ENCODE measurements around the gene C20orf173.
"Not testable (repeated sequence)": the region's sequence is repeated elsewhere in the genome, so short reads cannot be mapped to it uniquely, and the experiment has no call there.

Gene C20orf173, protein sequence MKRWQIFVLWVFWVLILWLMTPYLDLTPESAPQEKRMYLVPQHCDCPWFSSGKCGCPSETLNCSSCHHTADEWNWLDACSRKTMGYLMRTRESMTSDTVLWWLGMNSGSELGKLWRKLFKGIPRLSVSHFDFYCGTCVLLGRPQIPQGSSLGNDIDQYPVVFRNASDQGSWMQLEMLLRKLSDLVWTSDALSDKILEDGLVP

DNA sequence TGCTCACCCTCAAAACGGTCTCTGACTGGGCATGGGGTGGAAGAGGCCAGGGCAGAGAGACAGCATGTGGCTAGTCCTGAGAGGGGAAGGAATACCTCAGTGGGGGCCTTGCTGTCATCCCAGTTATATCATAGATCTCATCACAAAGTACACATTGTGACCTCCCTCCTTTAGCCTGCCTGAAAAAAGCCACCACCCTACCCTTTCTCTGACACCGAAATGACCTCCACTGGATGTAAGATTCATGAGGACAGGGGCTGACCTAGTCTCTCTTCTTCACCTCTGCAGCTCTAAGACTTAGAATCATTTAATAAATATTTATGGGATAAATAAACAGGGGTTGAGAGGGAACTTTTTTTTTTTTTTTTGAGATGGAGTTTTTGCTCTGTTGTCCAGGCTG lies at the start of gene C20orf173:
Gene C20orf173 (minus strand): TSS at position 101 of the 400 bp plus-strand sequence. CDS start 279 bp downstream, outside the sequence.
- DNase-seq, result no peak

DNA sequence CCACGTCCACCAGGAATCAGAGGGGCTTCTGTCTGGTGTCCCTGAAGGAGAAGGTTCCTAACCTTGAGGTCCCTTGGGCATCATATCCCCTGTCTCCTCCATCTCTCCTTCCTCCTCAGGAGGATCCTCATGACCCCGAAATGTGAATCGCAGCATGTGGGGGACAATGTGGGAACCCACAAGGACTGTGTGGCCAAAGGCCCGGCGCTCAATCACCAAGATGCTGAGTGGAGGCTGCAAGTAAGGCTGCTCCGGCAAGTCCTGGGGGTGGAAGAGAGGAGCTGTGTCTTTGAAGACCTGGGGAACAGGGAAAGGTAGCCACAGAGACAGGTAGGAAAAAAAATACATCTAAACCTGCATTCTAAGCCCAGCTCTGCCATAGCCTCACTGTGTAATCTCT lies 49.7 kb upstream of the C20orf173 start:
- no peak for DNase-seq

DNA sequence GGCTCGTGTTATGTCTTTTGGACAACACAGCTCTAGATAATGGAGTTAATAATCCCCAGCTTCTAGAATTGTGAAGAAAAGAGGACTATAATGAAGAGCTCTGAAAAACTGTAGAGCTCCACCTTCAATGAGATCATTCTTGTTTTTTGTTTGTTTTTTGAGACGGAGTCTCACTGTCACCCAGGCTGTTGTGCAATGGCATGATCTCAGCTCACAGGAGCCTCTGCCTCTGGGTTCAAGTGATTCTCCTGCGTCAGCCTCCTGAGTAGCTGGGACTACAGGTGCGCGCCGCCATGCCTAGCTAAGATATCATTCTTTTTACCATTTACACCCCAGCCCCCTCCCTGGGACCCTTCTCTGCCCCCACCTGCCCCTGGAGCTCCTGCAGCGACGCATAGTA lies 49.0 kb upstream of the C20orf173 start:
- DNase-seq, result no peak

DNA sequence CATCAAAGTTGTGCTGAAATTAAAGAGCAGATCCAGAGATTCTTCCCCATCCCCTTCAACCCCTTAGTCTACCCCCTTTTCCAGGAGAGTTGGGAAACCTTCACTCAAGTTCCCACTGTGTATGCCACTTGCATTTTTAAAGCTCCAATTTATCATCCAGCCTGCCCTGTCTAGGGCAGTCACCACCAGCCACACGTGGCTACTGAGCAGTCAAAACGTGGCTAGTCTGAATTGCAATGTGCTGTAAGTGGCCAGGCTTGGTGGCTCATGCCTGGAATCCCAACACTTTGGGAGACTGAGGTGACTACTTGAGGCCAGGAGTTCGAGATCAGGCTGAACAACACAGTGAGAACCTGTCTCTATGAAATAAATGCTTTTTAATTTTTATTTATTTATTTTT lies 47.4 kb upstream of the C20orf173 start:
- DNase-seq, result no peak

DNA sequence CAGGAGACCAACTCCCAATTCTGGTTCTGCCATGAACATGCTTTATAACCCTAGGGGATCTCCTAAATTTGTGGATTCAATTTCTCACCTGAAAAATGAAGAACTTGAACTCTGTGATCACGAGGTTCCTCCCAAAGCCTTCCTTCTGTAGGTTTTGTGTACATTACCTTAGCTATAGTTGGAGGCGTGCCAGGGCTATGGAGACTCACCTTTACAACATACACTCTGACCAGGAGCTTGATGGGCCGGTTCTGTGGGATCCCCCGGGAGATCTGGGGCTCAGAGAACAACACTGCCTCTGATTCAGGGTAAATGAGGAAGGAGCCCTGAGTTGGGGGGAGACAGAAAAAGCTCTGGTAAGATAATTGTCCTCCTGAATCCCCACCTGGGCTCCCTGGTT lies 46.5 kb upstream of the C20orf173 start:
- no peak for DNase-seq

DNA sequence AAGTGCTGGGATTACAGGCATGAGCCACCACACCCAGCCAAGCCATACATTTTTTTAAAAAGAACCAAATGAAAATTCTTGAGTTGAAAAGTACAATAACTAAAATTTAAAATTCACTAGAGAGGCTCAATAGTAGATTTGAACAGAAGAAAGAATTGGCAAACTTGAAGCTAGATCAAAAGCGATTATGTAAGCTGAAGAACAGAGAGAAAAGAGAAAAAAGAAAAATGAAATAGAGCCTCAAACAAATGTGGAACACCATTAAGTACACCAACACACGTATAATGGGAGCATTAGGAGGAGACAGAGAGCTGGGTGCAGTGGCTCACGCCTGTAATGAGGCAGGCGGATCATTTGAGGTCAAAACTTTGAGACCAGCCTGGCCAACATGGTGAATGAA lies 43.4 kb upstream of the C20orf173 start:
- DNase-seq, result no peak

DNA sequence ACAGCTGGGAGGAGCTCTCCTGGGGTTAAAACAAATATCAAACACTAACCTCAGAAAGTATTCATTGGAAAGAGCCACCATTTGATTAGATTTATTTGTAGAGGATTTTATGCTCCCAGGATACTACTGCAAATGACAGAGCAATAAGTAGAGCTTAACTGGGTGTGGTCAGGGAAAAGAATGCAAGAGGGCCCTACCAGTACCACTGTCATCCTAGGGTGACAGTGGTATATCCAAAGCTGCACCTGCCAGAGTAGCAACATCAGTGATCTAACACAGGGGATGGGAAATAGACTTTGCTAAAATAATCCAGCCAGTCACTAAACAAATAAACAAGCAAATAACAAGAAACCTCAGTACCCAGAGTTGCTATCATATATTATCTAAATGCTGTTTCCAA lies 42.1 kb upstream of the C20orf173 start:
- DNase-seq, result no peak

DNA sequence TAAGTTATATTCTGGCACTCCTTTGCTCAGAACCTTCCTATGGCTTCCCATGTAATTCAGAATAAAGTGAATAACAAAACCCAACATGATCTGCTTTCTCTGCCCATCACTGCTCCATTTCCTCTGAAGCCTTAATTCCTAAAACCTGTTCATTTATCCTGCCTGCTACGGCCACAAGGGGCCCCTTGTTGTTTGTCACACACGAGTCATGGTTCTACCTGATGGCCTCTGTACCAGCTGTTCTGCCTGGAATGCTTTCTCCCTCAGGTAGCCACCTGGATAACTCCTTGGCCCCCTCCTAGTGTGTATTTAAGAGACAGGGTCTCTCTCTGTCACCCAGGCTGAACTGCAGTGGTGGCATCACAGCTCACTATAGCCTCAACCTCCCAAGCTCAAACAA lies 39.2 kb upstream of the C20orf173 start:
- DNase-seq, result no peak

DNA sequence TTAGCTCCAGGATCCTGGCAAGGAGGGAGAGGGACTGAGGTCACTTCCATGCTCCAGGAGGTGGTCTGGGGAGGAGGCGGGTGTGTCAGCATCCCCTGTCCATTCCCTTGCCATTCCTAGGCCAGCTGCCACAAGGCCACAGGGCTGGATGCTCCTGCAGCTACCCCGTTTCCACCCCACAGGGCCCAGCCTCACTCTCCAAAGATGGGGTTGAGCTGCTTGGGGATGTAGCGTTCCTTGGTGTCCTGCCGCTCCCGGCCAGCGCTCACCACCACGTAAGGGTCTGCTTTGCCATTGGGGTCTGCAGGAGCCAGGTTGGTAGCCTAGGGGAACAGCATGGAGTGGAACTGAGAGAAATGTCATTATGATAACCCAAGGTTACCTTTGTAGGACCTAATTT lies 35.5 kb upstream of the C20orf173 start:
- no peak for DNase-seq

DNA sequence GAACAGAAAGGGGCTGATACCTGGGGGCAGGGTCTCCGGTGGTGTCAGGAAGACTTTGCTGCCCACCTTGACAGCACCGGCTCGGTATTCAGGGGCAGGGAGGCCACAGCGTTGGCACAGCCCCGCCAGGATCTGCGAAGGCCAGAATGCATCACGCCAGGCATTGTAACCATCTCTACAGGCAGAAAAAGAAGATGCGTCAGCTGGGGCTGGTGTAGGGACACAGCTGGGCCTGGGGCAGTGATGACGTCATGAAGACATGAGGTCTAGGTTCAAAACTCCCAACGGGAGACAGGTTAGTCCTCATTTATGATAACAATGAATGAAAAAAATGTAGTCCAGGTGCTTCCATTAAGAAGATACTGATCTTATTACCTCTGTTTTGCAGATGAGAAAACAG lies 34.4 kb upstream of the C20orf173 start:
- no peak for DNase-seq

DNA sequence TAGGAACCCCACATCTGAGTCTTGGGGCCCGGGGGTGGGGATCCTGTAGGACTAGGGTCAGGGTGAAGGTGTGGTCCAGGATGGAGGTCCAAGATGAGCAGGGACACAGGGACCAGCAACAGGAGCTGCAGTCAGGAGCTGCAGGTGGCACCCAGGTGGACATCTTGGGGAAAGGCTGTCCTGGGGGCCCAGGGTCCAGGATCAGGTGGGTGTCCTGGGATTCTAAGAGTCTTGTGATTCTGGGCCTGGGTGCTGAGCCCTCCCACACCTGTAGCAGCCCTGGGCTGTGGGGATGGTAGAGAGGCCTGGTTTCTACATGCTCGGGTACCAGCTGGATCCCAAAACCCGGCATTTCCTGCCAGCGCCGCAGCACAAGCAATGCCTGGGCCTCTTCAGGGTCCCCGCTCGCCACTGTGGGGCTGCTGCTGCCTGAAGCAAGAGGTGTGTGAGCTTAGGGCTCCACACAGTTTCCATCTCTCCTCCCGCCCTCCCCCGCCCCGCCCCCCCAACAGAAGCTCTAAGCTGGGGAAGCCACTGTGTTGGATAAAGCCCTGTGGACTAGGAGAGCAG lies 33.2 kb upstream of the C20orf173 start:
- no peak for DNase-seq

DNA sequence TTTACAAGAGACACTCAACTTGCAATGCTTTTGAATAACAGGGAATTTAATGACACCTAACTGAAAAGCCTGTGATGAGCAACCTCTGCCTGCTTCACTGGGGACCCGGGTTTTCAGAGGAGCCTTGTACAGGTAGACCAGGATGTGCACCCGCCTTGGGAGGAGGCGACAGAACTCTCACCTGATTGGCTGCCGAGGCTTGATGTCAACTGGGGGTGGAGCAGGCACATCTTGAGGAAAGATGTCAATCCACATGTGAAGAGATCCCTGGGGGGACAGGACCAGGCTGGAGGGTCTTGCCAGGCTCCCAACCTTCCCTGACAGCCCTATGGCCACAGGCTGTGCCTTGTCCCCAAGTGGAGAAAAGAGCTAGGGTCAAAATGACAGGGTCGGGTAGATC lies 32.2 kb upstream of the C20orf173 start:
- DNase-seq, result no peak

DNA sequence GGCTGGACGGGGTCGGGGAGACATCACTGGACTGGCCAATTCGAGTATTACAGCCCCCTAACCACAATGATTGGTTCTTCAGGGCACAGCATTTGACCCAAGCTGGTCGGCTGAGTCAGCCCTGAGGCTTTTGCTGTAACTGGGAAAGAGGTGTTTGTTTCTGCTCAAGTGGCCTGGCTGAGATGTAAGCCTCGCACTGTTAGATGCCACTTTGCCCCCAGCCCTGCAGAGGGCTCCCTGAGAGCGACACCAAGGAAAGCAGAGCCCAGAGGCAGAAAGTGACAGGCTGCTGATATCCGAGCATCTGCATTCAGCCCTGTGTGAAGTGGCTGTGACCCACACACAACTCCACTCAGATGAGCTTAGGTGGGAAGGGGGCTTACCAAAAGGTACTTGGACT lies 31.8 kb upstream of the C20orf173 start:
- DNase-seq, result no peak

DNA sequence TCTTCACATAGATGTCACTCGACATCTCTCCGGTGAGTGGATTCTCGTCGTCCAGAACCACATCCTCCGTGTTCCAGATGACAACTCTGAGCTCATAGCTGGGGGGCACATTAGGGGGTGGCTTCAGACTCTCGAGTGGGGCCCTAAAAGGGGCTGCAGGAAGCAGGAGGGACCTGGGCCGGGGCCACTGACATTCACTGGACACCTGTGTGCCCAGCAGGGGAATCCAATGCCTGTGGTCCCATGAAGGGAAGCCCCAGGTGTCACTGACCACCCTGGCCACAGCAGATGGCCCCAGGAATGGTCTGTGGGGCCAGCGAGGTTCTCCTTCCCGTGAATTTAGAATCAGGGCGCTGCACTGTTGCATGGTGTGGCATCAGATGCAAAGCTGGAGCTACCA lies 31.1 kb upstream of the C20orf173 start:
- no peak for DNase-seq

DNA sequence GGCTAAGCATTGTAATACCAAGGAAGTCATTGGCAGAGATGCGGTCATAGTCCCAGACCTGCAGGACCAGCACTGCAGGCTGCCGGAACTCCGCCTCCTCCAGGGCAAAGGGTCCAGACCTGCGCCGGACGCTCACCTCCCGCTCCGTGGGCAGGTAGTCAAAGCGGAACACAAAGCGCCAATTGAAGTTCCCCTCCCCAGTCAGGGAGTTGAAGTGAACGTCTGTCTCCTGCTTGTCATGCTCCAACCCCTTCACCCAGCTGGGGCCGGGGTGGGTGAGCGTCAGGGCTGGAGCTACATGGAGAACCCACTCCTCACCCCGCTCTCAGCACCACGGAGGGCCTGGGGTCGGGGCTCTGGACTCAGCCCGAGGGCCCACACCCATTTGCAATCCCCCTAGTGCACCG lies 30.7 kb upstream of the C20orf173 start:
- DNase-seq, result no peak

DNA sequence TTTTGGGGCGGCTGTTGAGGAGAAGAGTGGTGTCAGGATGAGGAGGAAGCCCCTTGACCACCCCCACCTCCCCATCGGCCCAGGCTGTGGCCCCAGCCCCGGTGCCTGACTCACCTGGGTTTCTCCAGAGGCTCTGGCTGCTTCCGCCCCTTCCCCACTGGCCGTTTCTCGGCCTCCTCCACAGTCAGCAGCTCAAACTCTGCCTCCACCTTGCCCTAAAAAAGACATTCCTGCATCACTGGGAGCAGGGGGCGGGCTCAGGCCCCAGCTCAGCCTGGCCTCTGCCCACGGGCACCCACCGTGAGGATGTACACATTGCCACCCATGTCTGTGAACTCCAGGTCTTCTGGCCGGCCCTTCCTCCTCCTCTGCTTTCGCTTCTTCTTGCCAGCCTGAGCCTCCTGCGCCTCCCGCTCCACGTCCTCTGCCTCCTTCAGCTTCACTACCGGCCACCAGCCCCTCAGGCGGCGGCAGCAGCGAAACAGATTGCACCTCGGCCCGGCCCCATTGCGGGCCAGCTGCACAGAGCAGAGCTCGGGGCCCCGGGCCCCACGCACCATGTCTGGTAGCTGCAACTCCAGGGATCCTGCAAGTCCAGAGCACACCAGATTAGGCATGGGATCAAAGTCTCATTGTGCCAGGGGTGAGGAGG lies 29.7 kb upstream of the C20orf173 start:
- DNase-seq, result no peak

DNA sequence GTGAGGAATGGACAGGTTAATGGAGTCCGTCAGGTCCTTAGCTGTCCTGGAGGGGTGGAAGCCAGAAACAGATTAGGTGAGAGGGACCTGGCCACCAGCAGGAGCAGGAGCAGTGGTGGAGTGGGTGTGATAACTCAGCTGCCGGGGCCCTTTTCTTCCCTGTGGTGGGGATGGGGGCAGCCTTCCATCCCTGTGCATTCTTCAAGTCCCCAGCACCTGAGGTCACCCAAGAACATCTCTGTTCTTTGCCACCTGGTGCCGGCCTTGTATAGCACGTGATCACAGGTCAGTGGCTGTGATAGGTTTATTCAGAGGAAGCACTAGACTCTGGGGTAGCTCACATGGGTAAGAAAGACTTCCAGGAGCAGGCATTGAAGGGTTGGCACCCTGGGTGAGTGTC lies 29.0 kb upstream of the C20orf173 start:
- no peak for DNase-seq

DNA sequence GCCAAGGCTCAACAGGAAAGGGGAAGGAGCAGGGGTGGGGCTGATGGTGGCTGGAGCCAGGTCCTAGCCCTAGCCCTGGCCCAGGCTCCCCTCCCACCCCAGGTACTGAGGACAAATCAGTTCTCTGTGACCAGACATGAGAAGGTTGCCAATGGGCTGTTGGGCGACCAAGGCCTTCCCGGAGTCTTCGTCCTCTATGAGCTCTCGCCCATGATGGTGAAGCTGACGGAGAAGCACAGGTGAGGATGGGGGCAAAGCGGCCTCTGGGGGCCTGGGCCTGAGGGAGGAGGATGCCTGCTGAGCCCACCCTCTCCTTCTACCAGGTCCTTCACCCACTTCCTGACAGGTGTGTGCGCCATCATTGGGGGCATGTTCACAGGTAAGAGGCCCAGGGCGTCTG lies 27.4 kb upstream of the C20orf173 start:
- DNase-seq, result no peak

DNA sequence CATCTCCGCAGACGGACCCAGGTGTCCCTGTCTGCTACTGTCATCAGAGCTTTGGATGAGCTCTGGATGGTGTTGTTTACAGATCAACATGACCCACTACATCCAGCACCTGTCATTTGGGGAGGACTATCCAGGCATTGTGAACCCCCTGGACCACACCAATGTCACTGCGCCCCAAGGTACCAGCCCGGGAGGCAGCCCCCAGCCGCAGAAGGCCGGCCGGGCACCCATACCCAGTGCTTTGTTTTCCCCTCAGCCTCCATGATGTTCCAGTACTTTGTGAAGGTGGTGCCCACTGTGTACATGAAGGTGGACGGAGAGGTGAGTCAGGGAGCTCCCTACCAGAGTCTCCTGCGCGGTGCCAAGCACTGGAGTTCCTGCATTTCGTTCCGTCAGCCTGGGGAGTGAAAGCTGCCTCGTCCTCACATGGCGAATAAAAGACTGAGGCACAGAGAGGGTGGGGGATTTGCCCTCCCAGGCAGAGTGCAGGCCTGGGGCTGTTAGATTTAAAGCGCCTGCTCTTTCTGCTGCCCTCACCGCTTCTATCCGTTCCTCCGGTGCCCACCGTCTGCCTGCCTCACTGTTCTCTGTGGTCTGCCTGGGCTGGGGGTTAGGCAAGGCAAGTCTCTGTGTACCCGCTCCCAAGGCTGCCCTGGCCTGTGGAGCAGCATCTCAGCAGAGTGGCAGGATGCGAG lies 26.6 kb upstream of the C20orf173 start:
- DNase-seq, result no peak

DNA sequence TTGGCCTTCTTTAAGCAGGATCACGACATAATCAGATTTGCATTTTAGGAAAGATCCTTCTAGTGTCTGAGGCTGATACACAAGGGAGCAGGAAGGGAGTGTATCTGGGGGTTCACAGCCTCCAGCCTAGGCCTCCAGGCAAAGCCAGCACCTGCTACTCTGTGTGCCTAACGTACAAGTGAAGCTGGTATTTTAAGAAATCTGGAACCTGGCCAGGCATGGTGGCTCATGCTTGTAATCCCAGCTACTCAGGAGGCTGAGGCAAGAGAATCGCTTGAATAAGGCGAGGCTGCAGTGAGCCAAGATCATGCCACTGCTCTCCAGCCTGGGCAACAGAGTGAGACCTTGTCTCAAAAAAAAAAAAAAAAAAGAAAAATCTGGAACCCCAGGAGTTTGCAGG lies 26.0 kb upstream of the C20orf173 start:
- not testable (repeated sequence) for DNase-seq

DNA sequence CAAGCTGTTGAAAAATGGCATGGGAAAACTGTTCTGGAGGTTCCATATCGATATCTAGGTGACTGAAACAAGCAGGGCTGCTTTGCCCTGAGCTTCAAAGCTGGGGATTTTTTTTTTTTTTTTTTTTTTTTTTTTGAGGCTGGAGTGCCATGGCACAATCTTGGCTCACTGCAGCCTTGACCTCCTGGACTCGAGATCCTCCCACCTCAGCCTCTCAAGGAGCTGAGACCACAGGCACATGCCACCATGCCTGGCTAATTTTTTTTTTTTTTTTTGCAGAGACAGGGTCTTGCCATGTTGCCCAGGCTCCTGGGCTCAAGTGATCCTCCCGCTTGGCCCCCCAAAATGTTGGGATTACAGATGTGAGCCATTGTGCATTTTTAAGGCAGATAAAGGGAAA lies 23.5 kb upstream of the C20orf173 start:
- no peak for DNase-seq

DNA sequence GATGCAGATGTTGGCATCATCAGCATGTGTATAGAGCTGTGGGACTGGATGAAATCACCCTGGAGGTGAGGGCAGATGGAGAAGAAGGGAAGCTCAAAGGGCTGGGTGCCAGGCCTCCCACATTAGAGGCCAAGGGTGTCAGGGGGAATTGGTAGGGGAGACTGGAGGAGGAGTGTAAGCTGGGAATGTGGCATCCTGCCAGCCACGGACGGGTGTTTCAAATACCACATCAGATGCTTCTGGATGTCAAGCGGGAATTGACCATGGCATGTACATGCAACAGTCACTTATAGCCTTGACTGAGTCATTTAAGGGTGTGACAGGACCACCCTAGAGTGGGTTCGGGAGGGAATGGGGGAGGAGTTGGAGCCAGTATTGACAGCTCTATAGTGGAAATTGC lies 22.1 kb upstream of the C20orf173 start:
- no peak for DNase-seq

DNA sequence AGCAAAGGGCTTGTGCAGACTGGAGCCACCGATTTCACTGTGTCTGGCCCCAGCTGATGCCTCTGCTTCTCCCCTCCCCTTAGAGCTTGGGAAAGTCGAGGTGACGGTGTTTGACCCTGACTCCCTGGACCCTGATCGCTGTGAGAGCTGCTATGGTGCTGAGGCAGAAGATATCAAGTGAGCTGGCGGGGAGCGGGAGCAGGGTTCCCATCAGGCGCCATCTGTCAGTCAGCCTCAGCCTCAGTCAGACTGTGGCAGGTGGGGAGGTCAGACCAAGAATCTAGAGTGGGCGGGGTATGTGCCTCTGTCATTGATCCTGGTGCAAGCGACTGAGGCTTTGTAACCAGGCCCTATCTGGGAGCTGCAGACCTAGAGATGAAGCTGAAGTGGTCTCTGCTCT lies 17.9 kb upstream of the C20orf173 start:
- no peak for DNase-seq

DNA sequence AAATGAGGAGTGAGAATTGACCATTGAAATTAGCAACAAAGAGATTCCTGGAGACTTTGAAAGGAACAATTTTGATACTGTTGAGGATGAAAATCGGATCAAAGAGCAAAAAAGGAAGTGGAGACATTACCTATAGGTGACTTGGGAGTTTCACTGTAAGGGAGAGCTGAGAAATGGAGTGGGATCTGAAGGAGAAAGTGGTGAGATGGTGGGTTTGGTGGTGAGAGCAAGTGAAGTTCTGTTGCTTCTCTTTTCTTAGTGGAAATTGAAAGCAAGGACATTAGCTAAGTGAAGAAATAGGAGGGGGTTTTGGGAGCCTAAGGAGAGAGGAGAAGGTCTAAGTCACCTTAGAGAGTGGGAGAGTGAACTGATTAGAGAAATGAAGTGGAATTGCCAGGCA lies 16.7 kb upstream of the C20orf173 start:
- no peak for DNase-seq
